Adrenal gland (tissue), 5 donors: Measurements from ENCODE around the gene INAFM2.

Experiments used
- POLR2A ChIP-seq, 2 donors: fragments of 450-650 bp; IDR thresholded peaks; one replicate each; pipeline ENCODE4 v1.6.1; 2017; ENCODE audit warnings: antibody characterized with exemption in 2 of 2, mild to moderate bottlenecking in 2 of 2, moderate library complexity in 1 of 2
- TF ChIP-seq, protein P1 (sequence below), 6 experiments: fragments of 450-650 bp in 4 of 6; fragments of 200-600 bp in 2 of 6; sonication (generic) in 1 of 6; IDR thresholded peaks; 1 replicate in 5 of 6; 2 replicates in 1 of 6; pipeline versions ENCODE4 v1.5.1 to v1.8.0; 2016 to 2021; ENCODE audit warnings: antibody characterized with exemption in 6 of 6, mild to moderate bottlenecking in 2 of 6, moderate library complexity in 1 of 6
- donor health status: DM: no; HTN: no; CAD: no.

DNA sequence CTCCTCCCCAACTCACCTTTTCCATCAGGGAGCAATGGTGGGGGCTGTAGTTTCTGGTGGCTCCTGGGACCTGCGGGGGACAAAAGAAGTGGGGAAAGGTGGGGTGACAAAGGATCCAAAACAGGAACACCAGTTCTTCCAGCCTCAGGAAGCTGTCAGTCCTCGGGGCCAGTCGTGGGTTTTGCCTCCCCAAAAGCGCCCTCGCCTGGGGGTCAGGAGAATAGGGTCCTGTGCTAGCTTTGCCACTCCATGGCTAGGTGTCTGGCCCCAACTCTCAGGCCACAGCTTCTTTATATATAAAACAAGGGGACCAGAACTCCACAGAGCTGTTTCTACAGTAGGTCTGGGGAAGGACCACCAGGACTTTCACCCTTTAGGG is 13.2 kb downstream of the INAFM2 start:
- TF ChIP-seq, protein P1, sequence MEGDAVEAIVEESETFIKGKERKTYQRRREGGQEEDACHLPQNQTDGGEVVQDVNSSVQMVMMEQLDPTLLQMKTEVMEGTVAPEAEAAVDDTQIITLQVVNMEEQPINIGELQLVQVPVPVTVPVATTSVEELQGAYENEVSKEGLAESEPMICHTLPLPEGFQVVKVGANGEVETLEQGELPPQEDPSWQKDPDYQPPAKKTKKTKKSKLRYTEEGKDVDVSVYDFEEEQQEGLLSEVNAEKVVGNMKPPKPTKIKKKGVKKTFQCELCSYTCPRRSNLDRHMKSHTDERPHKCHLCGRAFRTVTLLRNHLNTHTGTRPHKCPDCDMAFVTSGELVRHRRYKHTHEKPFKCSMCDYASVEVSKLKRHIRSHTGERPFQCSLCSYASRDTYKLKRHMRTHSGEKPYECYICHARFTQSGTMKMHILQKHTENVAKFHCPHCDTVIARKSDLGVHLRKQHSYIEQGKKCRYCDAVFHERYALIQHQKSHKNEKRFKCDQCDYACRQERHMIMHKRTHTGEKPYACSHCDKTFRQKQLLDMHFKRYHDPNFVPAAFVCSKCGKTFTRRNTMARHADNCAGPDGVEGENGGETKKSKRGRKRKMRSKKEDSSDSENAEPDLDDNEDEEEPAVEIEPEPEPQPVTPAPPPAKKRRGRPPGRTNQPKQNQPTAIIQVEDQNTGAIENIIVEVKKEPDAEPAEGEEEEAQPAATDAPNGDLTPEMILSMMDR (IDR thresholded peaks at IDR 0.05), result no peak
- no peak for TF ChIP-seq POLR2A (IDR thresholded peaks at IDR 0.05)
